ENCODE data around the gene B4GALNT4. TPM values are rescaled to one million over a fixed set of nuclear protein-coding genes. Genes with fewer than 3 reads are reported as not detected.
"Not testable (repeated sequence)": the region's sequence is repeated elsewhere in the genome, so short reads cannot be mapped to it uniquely, and the experiment has no call there.

Gene B4GALNT4
- total RNA-seq, 1 donor from 2014 or later: 31.6 TPM

- no peak for TF ChIP-seq CTCF (IDR thresholded peaks at IDR 0.05; ENCODE audit: insufficient read depth, low read length, poor library complexity, severe bottlenecking)
- DNase-seq (ENCODE audit: low read depth): no peak
- Histone ChIP-seq H3K27me3 (ENCODE audit: control insufficient read depth, insufficient read depth, low read length) (no peaks in the 10 kb centered on the region), H3K4me3 (ENCODE audit: low read depth, low read length) (no peak overlapping the region), H3K36me3 (ENCODE audit: control insufficient read depth, insufficient read depth, low read length) (no peaks in the 10 kb centered on the region)
These were observed 11.7 kb upstream of the B4GALNT4 start for GRCh38 chr11:357582-357981.

DNA sequence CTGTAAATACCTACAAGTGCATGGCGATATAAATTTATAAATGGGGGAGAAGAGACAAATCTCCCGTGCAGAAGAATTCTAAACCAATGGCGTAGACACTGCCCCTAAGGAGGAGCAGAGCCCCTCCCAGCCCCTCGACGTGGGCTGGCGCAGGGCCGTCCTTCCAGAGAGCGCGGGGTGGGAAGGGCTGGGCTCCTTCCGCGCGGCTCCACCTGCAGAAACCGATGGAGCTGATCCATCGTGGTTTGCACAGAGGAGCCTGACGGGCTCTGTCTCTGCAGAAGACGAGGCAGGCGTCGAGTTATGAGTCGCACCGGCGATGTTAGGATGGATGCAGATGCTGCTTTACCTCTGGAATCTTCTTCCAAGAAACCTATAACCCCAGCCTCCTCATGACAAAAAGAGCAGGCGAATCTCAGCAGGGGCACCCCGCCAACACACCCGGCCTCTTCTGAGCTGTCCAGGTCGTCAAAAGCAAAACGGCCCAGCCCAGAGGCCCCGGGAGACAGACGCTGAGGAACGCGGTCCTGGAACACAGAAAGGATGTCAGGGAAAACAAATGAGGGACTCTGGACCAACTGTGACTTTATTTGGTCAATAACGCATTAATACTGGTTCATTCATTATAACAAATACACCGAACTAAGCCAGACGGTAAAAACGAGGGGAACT, 11.0 kb upstream of the B4GALNT4 start:
- no peak for DNase-seq (ENCODE audit: low read depth)
- no peak overlapping the region for H3K4me3 ChIP-seq (ENCODE audit: low read depth, low read length)
- H3K27me3 ChIP-seq (ENCODE audit: control insufficient read depth, insufficient read depth, low read length): no peaks in the 10 kb centered on the region
- H3K36me3 ChIP-seq (ENCODE audit: control insufficient read depth, insufficient read depth, low read length): no peaks in the 10 kb centered on the region
- TF ChIP-seq CTCF (IDR thresholded peaks at IDR 0.05; ENCODE audit: insufficient read depth, low read length, poor library complexity, severe bottlenecking): no peak

- Histone ChIP-seq H3K36me3 (ENCODE audit: control insufficient read depth, insufficient read depth, low read length) (no peaks in the 10 kb centered on the region), H3K27me3 (ENCODE audit: control insufficient read depth, insufficient read depth, low read length) (no peaks in the 10 kb centered on the region), H3K4me3 (ENCODE audit: low read depth, low read length) (no peak overlapping the region)
- TF ChIP-seq CTCF (IDR thresholded peaks at IDR 0.05; ENCODE audit: insufficient read depth, low read length, poor library complexity, severe bottlenecking): no peak
- no peak for DNase-seq (ENCODE audit: low read depth)
These were observed 10.1 kb upstream of the B4GALNT4 start for GRCh38 chr11:359181-359714.

DNA sequence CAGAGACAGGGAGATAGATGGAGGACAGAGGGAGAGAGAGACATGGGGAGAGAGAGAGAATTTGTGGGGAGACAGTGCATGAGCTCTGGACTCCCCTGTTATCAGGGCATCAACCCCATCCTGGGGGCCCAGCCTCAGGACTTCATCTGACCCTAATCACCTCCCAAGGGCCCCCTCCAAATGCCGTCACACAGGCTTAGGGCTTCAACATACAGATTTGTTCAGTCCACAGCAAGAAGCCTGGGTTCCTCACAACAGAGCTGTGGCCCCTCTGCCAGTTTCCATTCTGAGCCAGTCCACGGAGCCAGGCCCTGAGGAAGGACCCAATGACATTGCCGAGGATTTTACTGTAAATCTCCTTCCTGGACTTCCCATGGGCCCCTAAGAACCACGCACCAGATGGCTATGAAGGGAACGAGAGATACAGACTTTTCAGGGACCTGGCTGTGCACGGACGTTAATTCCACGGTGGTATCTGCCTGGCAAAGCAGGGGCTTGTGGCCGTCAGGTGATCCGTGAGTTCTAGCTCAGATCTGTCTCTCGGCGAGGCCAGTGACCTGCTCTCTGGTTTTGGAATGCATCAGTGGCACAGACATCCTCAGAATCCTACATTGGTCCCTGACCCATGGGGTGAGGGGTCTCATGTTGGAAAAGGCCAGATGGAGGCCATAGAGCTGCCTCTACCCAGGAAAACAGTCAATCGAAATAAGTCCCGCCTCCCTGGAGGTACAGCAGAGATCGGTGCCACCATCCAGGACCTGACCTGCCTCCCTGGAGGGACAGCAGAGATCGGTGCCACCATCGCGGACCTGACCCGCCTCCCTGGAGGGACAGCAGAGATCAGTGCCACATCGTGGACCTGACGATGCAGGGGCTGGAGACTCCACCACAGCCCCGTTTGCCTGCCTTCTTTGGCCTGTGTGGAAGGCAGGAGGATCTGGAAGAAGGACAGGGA, 8.7 kb upstream of the B4GALNT4 start:
- Histone ChIP-seq H3K36me3 (ENCODE audit: control insufficient read depth, insufficient read depth, low read length) (no peaks in the 10 kb centered on the region), H3K27me3 (ENCODE audit: control insufficient read depth, insufficient read depth, low read length) (peaks cover 3% of the 10 kb centered on the region), H3K4me3 (ENCODE audit: low read depth, low read length) (no peak overlapping the region)
- no peak for DNase-seq (ENCODE audit: low read depth)
- TF ChIP-seq CTCF (IDR thresholded peaks at IDR 0.05; ENCODE audit: insufficient read depth, low read length, poor library complexity, severe bottlenecking): no peak

DNA sequence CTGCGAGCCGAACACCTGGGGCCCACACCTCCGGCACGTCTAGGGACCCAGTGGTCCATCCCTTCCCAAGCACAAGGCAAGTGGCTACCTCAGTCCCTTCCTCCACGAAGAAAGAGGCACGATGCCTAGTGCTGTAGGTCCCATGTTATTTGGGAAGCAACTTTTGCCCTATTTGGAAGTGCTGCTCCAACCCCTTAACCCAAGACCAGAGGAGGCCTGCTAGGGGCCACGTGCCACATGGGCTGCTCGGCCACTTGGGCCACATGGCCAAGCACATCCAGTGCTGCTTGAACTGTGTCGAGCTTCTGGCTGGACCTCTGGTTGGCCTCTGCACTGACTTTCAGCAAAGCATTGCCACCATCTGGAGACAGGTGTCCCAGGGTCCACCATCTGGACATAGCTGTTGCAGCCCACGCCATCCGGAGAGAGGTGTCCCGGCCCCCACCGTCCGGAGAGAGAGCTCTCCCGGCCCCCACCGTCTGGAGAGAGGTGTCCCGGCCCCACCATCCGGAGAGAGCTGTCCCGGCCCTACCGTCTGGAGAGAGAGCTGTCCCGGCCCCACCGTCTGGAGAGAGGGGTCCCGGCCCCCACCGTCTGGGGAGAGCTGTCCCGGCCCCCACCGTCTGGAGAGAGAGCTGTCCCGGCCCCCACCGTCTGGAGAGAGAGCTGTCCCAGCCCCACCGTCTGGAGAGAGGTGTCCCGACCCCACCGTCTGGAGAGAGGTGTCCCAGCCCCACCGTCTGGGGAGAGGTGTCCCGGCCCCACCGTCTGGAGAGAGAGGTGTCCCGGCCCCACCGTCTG, 6.5 kb upstream of the B4GALNT4 start:
- Histone ChIP-seq H3K27me3 (ENCODE audit: control insufficient read depth, insufficient read depth, low read length) (peaks cover 18% of the 10 kb centered on the region), H3K36me3 (ENCODE audit: control insufficient read depth, insufficient read depth, low read length) (no peaks in the 10 kb centered on the region), H3K4me3 (ENCODE audit: low read depth, low read length) (no peak overlapping the region)
- no peak for DNase-seq (ENCODE audit: low read depth)
- no peak for TF ChIP-seq CTCF (IDR thresholded peaks at IDR 0.05; ENCODE audit: insufficient read depth, low read length, poor library complexity, severe bottlenecking)

DNA sequence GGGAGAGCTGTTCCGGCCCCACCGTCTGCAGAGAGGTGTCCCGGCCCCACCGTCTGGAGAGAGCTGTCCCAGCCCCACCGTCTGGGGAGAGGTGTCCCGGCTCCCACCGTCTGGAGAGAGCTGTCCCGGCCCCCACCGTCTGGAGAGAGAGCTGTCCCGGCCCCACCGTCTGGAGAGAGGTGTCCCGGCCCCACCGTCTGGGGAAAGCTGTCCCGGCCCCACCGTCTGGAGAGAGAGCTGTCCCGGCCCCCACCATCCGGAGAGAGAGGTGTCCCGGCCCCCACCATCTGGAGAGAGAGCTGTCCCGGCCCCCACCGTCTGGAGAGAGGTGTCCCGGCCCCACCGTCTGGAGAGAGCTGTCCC, 5.9 kb upstream of the B4GALNT4 start:
- not testable (repeated sequence) for H3K4me3 ChIP-seq (ENCODE audit: low read depth, low read length); DNase-seq (ENCODE audit: low read depth); H3K36me3 ChIP-seq (ENCODE audit: control insufficient read depth, insufficient read depth, low read length)
- H3K27me3 ChIP-seq (ENCODE audit: control insufficient read depth, insufficient read depth, low read length): peaks cover 24% of the 10 kb centered on the region
